ENCODE results near the gene ARPC2.

- TF ChIP-seq CTCF (conservative IDR thresholded peaks at IDR 0.05), result no peak
- no peak for TF ChIP-seq ZFX (IDR thresholded peaks at IDR 0.05)
These were observed 32.7 kb downstream of the ARPC2 start for GRCh38 chr2:218249691-218250090.
